Vagina (tissue), 2 donors: Measurements from ENCODE around the gene TBC1D10B. TPM values are rescaled to one million over a fixed set of nuclear protein-coding genes. Genes with fewer than 3 reads are reported as not detected.

Source experiments
- DNase-seq, 2 donors: peaks; one replicate each; pipeline ENCODE4 v3.0.0-alpha.2; 2017; ENCODE audit errors: extremely low spot score in 2 of 2
- H3K27ac ChIP-seq: fragments of 200-600 bp; sonication (generic); one replicate; pipeline ENCODE4 v1.5.1; 2019
- H3K27me3 ChIP-seq: fragments of 200-600 bp; sonication (generic); one replicate; pipeline ENCODE4 v1.5.1; 2019
- H3K36me3 ChIP-seq, 2 donors: fragments of 200-600 bp; sonication (generic); one replicate each; pipeline ENCODE4 v1.5.1; 2017 to 2019
- H3K4me1 ChIP-seq: fragments of 200-600 bp; sonication (generic); one replicate; pipeline ENCODE4 v1.5.1; 2019
- H3K4me3 ChIP-seq, 2 donors: fragments of 200-600 bp; sonication (generic); 1 replicate in 1 of 2; 2 replicates in 1 of 2; pipeline ENCODE4 v1.5.1; 2016 to 2019
- H3K9me3 ChIP-seq: fragments of 200-600 bp; sonication (generic); one replicate; pipeline ENCODE4 v1.5.1; 2019
- POLR2A ChIP-seq, 2 donors: fragments of 450-650 bp; IDR thresholded peaks; one replicate each; pipeline ENCODE4 v1.6.1; 2017; ENCODE audit warnings: antibody characterized with exemption in 2 of 2, mild to moderate bottlenecking in 2 of 2, moderate library complexity in 2 of 2
- POLR2AphosphoS5 ChIP-seq, 2 donors: sonication (generic); formaldehyde crosslinking; IDR thresholded peaks; one replicate each; pipeline ENCODE4 v1.9.0; 2017; ENCODE audit warnings: antibody characterized with exemption in 2 of 2, mild to moderate bottlenecking in 2 of 2, low read depth in 1 of 2; ENCODE audit not compliant: insufficient read depth in 1 of 2
- intact Hi-C: fragments of 100-400 bp; cut with DNase I; formaldehyde crosslinking; loops from one replicate; pipeline ENCODE4 v1.15.1; 2023
- total RNA-seq: library from RNA; depleted of rRNA; stranded (reverse); fragments of >200 nt; gene quantifications from one replicate; pipeline ENCODE4 v1.2.3, GENCODE V29; 2016
- TF ChIP-seq, protein P1 (sequence below), 3 experiments: fragments of 450-650 bp in 2 of 3; fragments of 200-600 bp in 1 of 3; sonication (generic) in 1 of 3; IDR thresholded peaks; one replicate each; pipeline ENCODE4 v1.5.1; 2017 to 2019; ENCODE audit warnings: antibody characterized with exemption in 3 of 3, mild to moderate bottlenecking in 2 of 3, moderate library complexity in 2 of 3

The TBC1D10B gene
- total RNA-seq, 1 donor from 2014 or later = 42.2 TPM

DNA sequence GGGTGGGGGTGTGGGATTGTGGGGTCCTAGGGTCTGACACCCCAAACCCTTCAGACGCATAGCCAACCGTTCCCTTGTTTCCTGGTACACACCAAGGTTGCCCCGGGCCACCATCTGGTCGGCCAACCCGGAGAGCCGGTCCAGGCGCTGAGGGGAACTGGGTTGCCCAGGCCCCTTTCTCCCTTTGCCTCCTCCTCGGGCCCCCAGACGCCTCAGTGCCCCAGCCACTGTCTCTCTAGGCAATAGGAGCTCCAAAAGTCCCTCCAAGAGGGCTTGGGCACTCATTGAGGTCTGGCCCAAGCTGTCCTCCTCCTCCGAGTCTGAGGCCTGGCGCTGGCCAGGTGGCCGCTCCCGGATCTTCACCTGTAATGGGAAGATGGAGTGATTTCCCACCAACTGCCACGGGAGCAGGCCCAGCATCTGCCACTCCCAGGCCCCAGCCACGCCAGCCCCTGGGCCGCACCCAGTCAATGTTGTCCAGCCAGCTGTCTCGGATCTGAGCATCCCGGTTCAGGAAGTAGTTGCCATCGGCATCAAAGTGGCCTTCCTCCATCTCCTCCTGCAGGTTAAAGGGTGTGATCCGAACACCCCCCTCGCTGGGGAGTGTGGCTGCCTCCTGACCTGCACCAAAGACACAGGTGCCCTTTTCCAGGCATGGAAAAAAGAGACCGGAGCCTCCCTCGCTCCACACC, 16.7 kb downstream of the TBC1D10B start:
- intact Hi-C loops = no loop called here
- Histone ChIP-seq H3K4me1 (peaks cover 51% of the 10 kb centered on the region), H3K27ac (peak overlapping the region; percentile 92), H3K4me3 (peak overlapping the region; percentile 96 to 100), H3K36me3 (peaks cover 0 to 37% of the 10 kb centered on the region in 2 donors), H3K27me3 (no peaks in the 10 kb centered on the region), H3K9me3 (no peaks in the 10 kb centered on the region)
- no peak for TF ChIP-seq POLR2AphosphoS5 (IDR thresholded peaks at IDR 0.05; ENCODE audit: insufficient read depth in 1 of 2, low read depth in 1 of 2)
- no peak for TF ChIP-seq POLR2A (IDR thresholded peaks at IDR 0.05)
- TF ChIP-seq, protein P1, sequence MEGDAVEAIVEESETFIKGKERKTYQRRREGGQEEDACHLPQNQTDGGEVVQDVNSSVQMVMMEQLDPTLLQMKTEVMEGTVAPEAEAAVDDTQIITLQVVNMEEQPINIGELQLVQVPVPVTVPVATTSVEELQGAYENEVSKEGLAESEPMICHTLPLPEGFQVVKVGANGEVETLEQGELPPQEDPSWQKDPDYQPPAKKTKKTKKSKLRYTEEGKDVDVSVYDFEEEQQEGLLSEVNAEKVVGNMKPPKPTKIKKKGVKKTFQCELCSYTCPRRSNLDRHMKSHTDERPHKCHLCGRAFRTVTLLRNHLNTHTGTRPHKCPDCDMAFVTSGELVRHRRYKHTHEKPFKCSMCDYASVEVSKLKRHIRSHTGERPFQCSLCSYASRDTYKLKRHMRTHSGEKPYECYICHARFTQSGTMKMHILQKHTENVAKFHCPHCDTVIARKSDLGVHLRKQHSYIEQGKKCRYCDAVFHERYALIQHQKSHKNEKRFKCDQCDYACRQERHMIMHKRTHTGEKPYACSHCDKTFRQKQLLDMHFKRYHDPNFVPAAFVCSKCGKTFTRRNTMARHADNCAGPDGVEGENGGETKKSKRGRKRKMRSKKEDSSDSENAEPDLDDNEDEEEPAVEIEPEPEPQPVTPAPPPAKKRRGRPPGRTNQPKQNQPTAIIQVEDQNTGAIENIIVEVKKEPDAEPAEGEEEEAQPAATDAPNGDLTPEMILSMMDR (IDR thresholded peaks at IDR 0.05) = no peak
- no peak for DNase-seq

DNA sequence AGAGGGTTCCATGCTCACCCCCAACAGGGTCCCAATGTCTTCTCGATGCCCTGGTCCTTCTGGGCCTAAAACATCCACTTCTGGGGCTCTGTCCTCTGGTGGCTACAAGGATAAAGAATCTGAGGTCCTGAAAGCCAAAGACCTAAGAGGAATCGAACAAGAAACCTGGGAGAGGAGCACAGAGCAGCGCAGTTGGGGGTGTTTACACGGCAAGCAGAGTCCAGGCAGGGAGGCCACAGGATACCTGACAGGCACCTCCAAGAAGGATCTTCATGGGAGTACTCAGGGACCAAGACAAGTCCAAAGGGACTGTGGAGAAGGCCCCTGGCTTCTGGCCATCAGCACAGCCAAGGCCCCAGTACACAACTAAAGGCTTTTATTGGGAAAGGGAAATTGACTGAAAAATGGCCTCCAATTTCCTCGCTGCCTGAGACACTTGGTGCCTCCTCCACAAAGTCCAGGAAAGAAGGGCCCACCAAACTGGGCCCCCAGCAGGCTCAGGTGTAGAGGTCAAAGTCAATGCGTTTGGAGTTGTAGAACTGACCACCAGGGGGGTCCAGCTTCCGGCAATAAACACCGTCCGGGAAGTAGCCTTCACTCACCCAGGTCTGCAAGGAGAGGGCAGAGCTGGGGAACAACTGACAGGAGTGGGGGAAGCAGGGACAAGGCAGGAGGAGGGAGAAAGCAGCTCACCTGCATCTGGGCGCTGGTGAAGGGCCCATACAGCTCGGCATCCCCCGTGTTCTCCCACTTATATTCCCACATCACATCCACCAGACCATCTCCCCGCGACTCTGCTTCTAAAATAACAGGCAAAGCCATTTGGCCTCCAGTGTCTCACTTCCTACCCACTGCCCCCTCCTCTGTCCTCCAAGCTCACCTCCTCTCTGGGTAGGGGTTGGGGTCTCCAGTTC, 17.5 kb downstream of the TBC1D10B start:
- DNase-seq = peak in 1 of 2 donors; percentile 86
- Histone ChIP-seq H3K36me3 (peaks cover 0 to 28% of the 10 kb centered on the region in 2 donors), H3K4me3 (no peak overlapping the region), H3K4me1 (peaks cover 51% of the 10 kb centered on the region), H3K9me3 (no peaks in the 10 kb centered on the region), H3K27ac (peak overlapping the region; percentile 31), H3K27me3 (no peaks in the 10 kb centered on the region)
- TF ChIP-seq POLR2A (IDR thresholded peaks at IDR 0.05) (no peak), POLR2AphosphoS5 (IDR thresholded peaks at IDR 0.05; ENCODE audit: insufficient read depth in 1 of 2, low read depth in 1 of 2) (no peak)
- TF ChIP-seq, protein P1 (IDR thresholded peaks at IDR 0.05) = no peak
- intact Hi-C loops = no loop called here

DNA sequence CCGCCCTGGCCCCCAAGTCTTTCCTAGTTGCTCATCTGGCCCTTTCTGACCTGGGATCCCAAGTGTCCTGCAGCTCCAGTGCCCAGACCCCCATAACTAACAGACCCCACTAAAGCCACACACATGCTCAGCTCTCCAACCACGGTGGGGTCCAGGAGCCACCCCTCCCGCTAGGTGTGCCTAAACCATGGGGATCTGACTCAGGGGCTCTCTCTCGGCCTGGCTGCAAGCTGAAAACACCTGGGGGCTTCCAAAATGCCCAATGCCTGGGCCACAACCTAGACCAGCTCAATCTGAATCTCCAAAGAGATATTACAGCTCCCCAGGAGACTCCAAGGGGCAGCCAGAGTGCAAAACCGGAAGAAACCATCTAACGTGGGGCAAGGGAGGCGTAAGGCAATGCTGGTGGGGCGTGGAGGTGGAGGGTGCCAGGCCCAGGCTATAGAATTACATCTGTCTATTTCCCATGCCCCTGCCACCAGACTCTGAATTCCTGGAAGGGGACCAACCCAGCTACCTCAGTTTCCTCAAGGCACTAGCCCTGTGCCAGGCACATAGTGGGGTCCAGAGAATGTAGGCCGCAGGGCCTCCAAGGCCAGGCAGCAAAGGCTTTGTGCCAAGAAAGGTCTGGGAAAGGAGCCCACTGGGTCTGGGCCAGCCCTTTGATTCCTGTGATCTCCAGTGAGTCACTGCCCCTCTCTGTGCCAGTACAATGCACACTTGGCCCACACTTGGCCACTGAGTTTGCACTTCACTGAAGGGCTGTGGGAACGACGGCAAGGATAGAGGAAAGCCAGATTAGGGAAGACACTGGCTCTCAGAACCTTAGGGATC, 18.5 kb downstream of the TBC1D10B start:
- H3K4me3 ChIP-seq = no peak overlapping the region
- H3K9me3 ChIP-seq = no peaks in the 10 kb centered on the region
- intact Hi-C loops = no loop called here
- peaks cover 50% of the 10 kb centered on the region for H3K4me1 ChIP-seq
- peaks cover 0 to 24% of the 10 kb centered on the region in 2 donors for H3K36me3 ChIP-seq
- DNase-seq = peak in 1 of 2 donors; percentile 88
- H3K27ac ChIP-seq = peak overlapping the region; percentile 31
- no peaks in the 10 kb centered on the region for H3K27me3 ChIP-seq
- peak; percentile 47 to 60 for TF ChIP-seq POLR2AphosphoS5 (IDR thresholded peaks at IDR 0.05; ENCODE audit: insufficient read depth in 1 of 2, low read depth in 1 of 2)
- TF ChIP-seq, protein P1 (IDR thresholded peaks at IDR 0.05) = no peak

DNA sequence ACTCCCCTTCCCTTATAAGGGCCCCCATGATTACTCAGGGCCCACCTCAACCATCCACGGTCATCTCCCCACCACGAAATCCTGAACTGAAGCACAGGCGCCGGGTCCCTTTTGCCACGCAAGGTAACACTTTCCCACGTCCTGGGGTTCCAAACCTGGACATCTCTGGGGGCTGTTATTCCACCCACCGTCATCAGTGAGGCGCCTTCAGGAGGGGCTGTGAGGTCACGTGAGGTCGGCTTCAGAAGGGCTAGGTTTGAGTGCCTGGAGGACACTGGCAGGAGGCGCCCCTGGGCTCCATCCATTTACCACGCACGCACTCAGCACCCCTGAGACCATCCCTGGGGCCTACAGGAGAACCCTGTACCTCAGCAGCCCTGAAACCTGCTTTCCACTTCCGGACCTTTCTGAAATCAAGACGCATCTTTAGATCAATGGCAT, 19.3 kb downstream of the TBC1D10B start:
- DNase-seq = no peak
- Histone ChIP-seq H3K36me3 (peaks cover 0 to 24% of the 10 kb centered on the region in 2 donors), H3K4me1 (peaks cover 43% of the 10 kb centered on the region), H3K27ac (no peak overlapping the region), H3K4me3 (no peak overlapping the region), H3K9me3 (no peaks in the 10 kb centered on the region), H3K27me3 (no peaks in the 10 kb centered on the region)
- TF ChIP-seq, protein P1 (IDR thresholded peaks at IDR 0.05) = no peak
- TF ChIP-seq POLR2A (IDR thresholded peaks at IDR 0.05) = no peak
- no peak for TF ChIP-seq POLR2AphosphoS5 (IDR thresholded peaks at IDR 0.05; ENCODE audit: insufficient read depth in 1 of 2, low read depth in 1 of 2)
- intact Hi-C loops = no loop called here
